Esophagus muscularis mucosa (tissue), 4 donors: ENCODE data around the gene CCNT1. TPM values are rescaled to one million over a fixed set of nuclear protein-coding genes. Genes with fewer than 3 reads are reported as not detected.

Experiments
- DNase-seq: peaks from one replicate; pipeline ENCODE4 v3.0.0-alpha.2; 2017; ENCODE audit errors: extremely low spot score
- H3K27ac ChIP-seq, 4 donors: fragments of 200-600 bp; sonication (generic); replicated peaks in 1 of 4; 1 replicate in 3 of 4; 2 replicates in 1 of 4; pipeline ENCODE4 v1.5.1; 2016 to 2019; ENCODE audit warnings: mild to moderate bottlenecking in 1 of 4
- H3K27me3 ChIP-seq, 4 donors: fragments of 200-600 bp; sonication (generic); one replicate each; pipeline versions ENCODE4 v1.5.1 to v1.6.0; 2016 to 2019
- H3K36me3 ChIP-seq, 4 donors: fragments of 200-600 bp; sonication (generic); one replicate each; pipeline ENCODE4 v1.5.1; 2016 to 2019
- H3K4me1 ChIP-seq, 4 donors: fragments of 200-600 bp; sonication (generic); one replicate each; pipeline ENCODE4 v1.5.1; 2016 to 2019
- H3K4me3 ChIP-seq, 4 donors: fragments of 200-600 bp; sonication (generic); 1 replicate in 2 of 4; 2 replicates in 2 of 4; pipeline ENCODE4 v1.5.1; 2016 to 2019; ENCODE audit warnings: mild to moderate bottlenecking in 4 of 4, moderate library complexity in 1 of 4
- H3K9me3 ChIP-seq, 4 donors: fragments of 200-600 bp; sonication (generic); 1 replicate in 3 of 4; 2 replicates in 1 of 4; pipeline ENCODE4 v1.5.1; 2016 to 2019
- EP300 ChIP-seq: sonication (generic); formaldehyde crosslinking; IDR thresholded peaks from one replicate; pipeline ENCODE4 v1.6.1; 2017; ENCODE audit warnings: antibody characterized with exemption
- POLR2A ChIP-seq: fragments of 450-650 bp; IDR thresholded peaks from one replicate; pipeline ENCODE4 v1.6.1; 2017; ENCODE audit warnings: antibody characterized with exemption, moderate library complexity, mild to moderate bottlenecking, low read depth
- POLR2AphosphoS5 ChIP-seq, 2 donors: sonication (generic); formaldehyde crosslinking; IDR thresholded peaks; one replicate each; pipeline ENCODE4 v1.6.1; 2017; ENCODE audit warnings: antibody characterized with exemption in 2 of 2
- WGBS: methylation state at CpG from one replicate; pipeline ENCODE4 v1.1.5; 2018; 5-methylcytosine and 5-hydroxymethylcytosine counted together
- intact Hi-C: fragments of 100-400 bp; cut with DNase I; formaldehyde crosslinking; loops from one replicate; pipeline ENCODE4 v1.15.1; 2023
- total RNA-seq, 4 donors: library from RNA; depleted of rRNA; stranded (reverse); fragments of >200 nt; gene quantifications; one replicate each; pipeline versions ENCODE4 v1.1.0 to v1.2.1, GENCODE V29; 2016
- TF ChIP-seq, protein P1 (sequence below), 3 experiments: fragments of 200-600 bp in 2 of 3; fragments of 450-650 bp in 1 of 3; sonication (generic) in 2 of 3; IDR thresholded peaks; one replicate each; pipeline ENCODE4 v1.5.1; 2017 to 2019; ENCODE audit warnings: antibody characterized with exemption in 3 of 3, mild to moderate bottlenecking in 2 of 3, moderate library complexity in 1 of 3

The CCNT1 gene
- total RNA-seq, 4 donors from 2014 or later = 18.8 to 22.0 (median 19.8) TPM

DNA sequence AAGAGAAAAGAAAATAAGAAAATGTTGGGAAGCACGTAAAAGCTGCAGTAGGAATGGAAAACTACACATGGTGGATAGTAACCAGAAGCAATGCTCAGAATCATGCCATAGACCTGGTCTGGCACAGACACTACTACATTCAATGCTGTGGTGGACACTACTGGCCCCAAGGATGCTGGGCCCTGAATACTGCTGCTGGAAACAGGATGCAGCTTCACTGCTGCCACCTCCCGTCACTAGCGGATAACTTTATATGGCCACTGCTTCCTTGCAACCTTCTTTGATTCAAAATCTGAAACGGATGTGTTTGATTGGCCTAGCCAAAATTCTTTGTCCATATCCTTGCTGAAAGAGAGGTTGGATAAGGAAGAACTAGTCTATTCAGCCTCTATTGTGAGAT is 41.7 kb upstream of the CCNT1 start:
- DNase-seq = no peak
- H3K9me3 ChIP-seq = no peaks in the 10 kb centered on the region
- TF ChIP-seq, protein P1, sequence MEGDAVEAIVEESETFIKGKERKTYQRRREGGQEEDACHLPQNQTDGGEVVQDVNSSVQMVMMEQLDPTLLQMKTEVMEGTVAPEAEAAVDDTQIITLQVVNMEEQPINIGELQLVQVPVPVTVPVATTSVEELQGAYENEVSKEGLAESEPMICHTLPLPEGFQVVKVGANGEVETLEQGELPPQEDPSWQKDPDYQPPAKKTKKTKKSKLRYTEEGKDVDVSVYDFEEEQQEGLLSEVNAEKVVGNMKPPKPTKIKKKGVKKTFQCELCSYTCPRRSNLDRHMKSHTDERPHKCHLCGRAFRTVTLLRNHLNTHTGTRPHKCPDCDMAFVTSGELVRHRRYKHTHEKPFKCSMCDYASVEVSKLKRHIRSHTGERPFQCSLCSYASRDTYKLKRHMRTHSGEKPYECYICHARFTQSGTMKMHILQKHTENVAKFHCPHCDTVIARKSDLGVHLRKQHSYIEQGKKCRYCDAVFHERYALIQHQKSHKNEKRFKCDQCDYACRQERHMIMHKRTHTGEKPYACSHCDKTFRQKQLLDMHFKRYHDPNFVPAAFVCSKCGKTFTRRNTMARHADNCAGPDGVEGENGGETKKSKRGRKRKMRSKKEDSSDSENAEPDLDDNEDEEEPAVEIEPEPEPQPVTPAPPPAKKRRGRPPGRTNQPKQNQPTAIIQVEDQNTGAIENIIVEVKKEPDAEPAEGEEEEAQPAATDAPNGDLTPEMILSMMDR (IDR thresholded peaks at IDR 0.05) = no peak
- TF ChIP-seq POLR2AphosphoS5 (IDR thresholded peaks at IDR 0.05) (no peak), POLR2A (no peak), EP300 (no peak)
- no peak overlapping the region for H3K4me3 ChIP-seq
- H3K36me3 ChIP-seq = no peaks in the 10 kb centered on the region
- H3K27ac ChIP-seq = no peak overlapping the region
- intact Hi-C loops = no loop called here
- no peaks in the 10 kb centered on the region for H3K27me3 ChIP-seq
- peaks cover 0 to 6% (median 2%) of the 10 kb centered on the region in 4 donors for H3K4me1 ChIP-seq
- WGBS = 68% methylated on average over 4 of the region's 4 CpGs

GRCh38 chr12:48750769-48751356 is 34.4 kb upstream of the CCNT1 start:
- TF ChIP-seq POLR2A = no peak
- TF ChIP-seq POLR2AphosphoS5 (IDR thresholded peaks at IDR 0.05) = no peak
- TF ChIP-seq EP300 = no peak
- TF ChIP-seq, protein P1 (IDR thresholded peaks at IDR 0.05) = no peak
- Histone ChIP-seq H3K27ac (no peak overlapping the region), H3K9me3 (no peaks in the 10 kb centered on the region), H3K36me3 (no peaks in the 10 kb centered on the region), H3K27me3 (no peaks in the 10 kb centered on the region), H3K4me1 (peaks cover 0 to 6% (median 2%) of the 10 kb centered on the region in 4 donors), H3K4me3 (no peak overlapping the region)
- intact Hi-C loops = no loop called here
- 57% methylated on average over 2 of the region's 2 CpGs for WGBS
- no peak for DNase-seq

- Histone ChIP-seq H3K4me1 (peaks cover 0 to 6% (median 2%) of the 10 kb centered on the region in 4 donors), H3K9me3 (no peaks in the 10 kb centered on the region), H3K27me3 (no peaks in the 10 kb centered on the region), H3K4me3 (no peak overlapping the region), H3K36me3 (no peaks in the 10 kb centered on the region), H3K27ac (no peak overlapping the region)
- 93% methylated on average over 1 of the region's 1 CpG for WGBS
- DNase-seq = no peak
- TF ChIP-seq EP300 = no peak
- TF ChIP-seq, protein P1 (IDR thresholded peaks at IDR 0.05) = no peak
- TF ChIP-seq POLR2A = no peak
- no peak for TF ChIP-seq POLR2AphosphoS5 (IDR thresholded peaks at IDR 0.05)
- intact Hi-C loops = no loop called here
Observed at GRCh38 chr12:48750215-48750614, 33.7 kb upstream of the CCNT1 start.

DNA sequence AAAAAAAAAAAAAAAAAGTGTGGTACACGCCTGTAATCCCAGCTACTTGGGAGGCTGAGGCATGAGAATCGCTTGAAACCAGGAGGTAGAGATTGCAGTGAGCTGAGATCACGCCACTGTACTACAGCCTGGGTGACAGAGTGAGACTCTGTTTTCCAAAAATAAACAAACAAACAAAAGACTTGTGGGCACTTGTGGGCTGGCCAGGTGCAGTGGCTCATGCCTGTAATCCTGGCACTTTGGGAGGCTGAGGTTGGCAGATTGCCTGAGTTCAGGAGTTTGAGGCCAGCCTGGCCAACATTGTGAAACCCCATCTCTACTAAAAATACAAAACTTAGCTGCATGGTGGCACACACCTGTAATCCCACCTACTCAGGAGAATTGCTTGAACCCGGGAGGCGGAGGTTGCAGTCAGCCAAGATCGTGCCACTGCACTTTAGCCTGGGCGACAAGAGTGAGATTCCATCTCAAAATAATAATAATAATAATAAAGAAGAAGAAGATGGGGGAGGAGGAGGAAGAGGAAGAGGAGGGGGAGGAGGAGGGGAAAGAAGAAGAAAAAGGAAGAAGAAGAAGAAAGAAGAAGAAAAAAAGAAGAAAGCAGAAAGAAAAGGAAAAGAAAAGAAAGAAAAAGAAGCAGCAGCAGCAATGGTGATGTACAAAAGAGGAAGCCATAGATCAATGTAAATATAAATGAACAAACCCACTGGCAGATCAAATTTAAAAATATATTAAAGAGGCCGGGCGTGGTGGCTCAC is 27.9 kb upstream of the CCNT1 start:
- Histone ChIP-seq H3K36me3 (no peaks in the 10 kb centered on the region), H3K27me3 (peaks cover 0 to 38% (median 2%) of the 10 kb centered on the region in 4 donors), H3K9me3 (no peaks in the 10 kb centered on the region), H3K4me3 (no peak overlapping the region), H3K27ac (no peak overlapping the region), H3K4me1 (no peaks in the 10 kb centered on the region)
- intact Hi-C loops = no loop called here
- 81% methylated on average over 9 of the region's 9 CpGs for WGBS
- TF ChIP-seq POLR2AphosphoS5 (IDR thresholded peaks at IDR 0.05) = no peak
- no peak for TF ChIP-seq POLR2A
- TF ChIP-seq EP300 = no peak
- no peak for DNase-seq

DNA sequence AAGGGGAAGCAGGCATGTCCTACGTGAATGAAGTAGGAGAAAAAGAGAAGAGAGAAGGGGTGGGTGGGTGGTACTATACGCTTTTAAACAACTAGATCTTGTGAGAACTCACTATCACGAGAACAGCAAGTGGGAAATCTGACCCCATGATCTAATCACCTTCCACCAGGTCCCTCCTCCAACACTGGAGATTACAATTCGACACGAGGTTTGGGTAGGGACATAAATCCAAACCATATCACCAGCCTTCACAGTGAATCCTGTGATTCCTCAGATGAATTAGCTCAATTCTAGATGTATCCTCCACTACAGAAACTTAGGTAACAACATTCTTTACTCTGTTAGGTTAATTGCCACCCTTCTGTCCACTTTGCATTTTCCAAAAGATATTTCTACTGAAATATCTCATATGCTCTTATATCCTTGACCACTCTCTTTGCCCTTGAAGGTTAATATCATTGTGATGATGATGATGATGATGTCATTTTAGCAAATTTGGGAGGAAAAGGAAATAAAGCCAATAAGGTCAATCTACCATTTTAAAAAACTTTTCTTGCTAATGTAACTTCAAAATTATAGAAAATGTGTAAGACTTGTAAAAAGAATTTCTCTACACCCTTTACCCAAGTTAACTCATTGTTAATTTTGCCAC is 23.2 kb upstream of the CCNT1 start:
- no peak overlapping the region for H3K4me3 ChIP-seq
- H3K27ac ChIP-seq = no peak overlapping the region
- peaks cover 0 to 38% (median 5%) of the 10 kb centered on the region in 4 donors for H3K27me3 ChIP-seq
- H3K4me1 ChIP-seq = no peaks in the 10 kb centered on the region
- intact Hi-C loops = no loop called here
- WGBS = 48% methylated on average over 5 of the region's 5 CpGs
- DNase-seq = no peak
- H3K9me3 ChIP-seq = no peaks in the 10 kb centered on the region
- TF ChIP-seq, protein P1 (IDR thresholded peaks at IDR 0.05) = no peak
- TF ChIP-seq POLR2A (no peak), EP300 (no peak), POLR2AphosphoS5 (IDR thresholded peaks at IDR 0.05) (no peak)
- no peaks in the 10 kb centered on the region for H3K36me3 ChIP-seq
